HCT116 (cell line): ENCODE results near the gene EXOSC9. TPM values are rescaled to one million over a fixed set of nuclear protein-coding genes. Genes with fewer than 3 reads are reported as not detected.

ENCODE experiments used
- ATAC-seq: fragments of 200-7000 bp; cut with Tn5 transposase; 2 replicates; pipeline ENCODE4 v1.9.1; 2020; ENCODE audit warnings: mild to moderate bottlenecking, moderate library complexity
- BruUV-seq: library from RNA; stranded (reverse); fragments of 400-500 nt; replicated peaks from 2 replicates; lab custom pipeline; 2021; lab: Mats Ljungman, UMichigan
- CTCF ChIA-PET: fragments of 300-600 bp; sonication (Branson Sonifier 250); formaldehyde crosslinking; loops from one replicate; lab custom pipeline; 2021; ENCODE audit warnings: antibody characterized with exemption; lab: Charles Lee
- POLR2A ChIA-PET: fragments of 300-600, 350-600 bp; sonication (Branson Sonifier 250); formaldehyde crosslinking; loops from one replicate; lab custom pipeline; 2021; ENCODE audit warnings: antibody characterized with exemption; lab: Charles Lee
- RAD21 ChIA-PET, 2 experiments: fragments of 300-600 bp; sonication (Branson Sonifier 250); formaldehyde crosslinking; loops; one replicate each; lab custom pipeline; 2023; ENCODE audit warnings: low total read pairs in 2 of 2; ENCODE audit not compliant: uncharacterized antibody in 2 of 2, unreplicated experiment in 2 of 2, low non-redundant PET in 1 of 2; lab: Charles Lee
- DNase-seq: peaks from one replicate; pipeline ENCODE4 v3.0.0-alpha.2; 2010; ENCODE audit warnings: low read depth, low spot score
- H2AFZ ChIP-seq: fragments of 200-600 bp; shearing (Covaris generic), sonication (generic); 2 replicates; pipeline ENCODE4 v1.6.1; 2017; ENCODE audit warnings: low read depth, mixed run types, mixed read lengths, antibody characterized with exemption, low read length; ENCODE audit not compliant: poor library complexity, severe bottlenecking
- H3K27ac ChIP-seq: 2 replicates; pipeline ENCODE4 v1.5.1; 2012; ENCODE audit warnings: low read depth, low read length
- H3K27me3 ChIP-seq: fragments of 200-600 bp; sonication (generic); 2 replicates; pipeline ENCODE4 v1.6.1; 2016; ENCODE audit warnings: mixed run types, low read length, mixed read lengths; ENCODE audit not compliant: insufficient read depth
- H3K36me3 ChIP-seq, 2 experiments: fragments of 200-500 bp in 1 of 2; fragments of 200-600 bp in 1 of 2; sonication (Bioruptor generic) in 1 of 2; sonication (generic) in 1 of 2; 2 replicates each; pipeline versions ENCODE4 v1.5.1 to v1.6.1; 2014 to 2016; ENCODE audit warnings: low read length in 2 of 2, inconsistent platforms in 1 of 2, mixed read lengths in 1 of 2, mixed run types in 1 of 2; ENCODE audit not compliant: insufficient read depth in 2 of 2, control insufficient read depth in 1 of 2
- H3K4me1 ChIP-seq, 2 experiments: fragments of 200-600 bp in 1 of 2; sonication (generic) in 1 of 2; 2 replicates each; pipeline versions ENCODE4 v1.5.1 to v1.6.1; 2012 to 2017; ENCODE audit warnings: low read length in 2 of 2, inconsistent platforms in 1 of 2, mild to moderate bottlenecking in 1 of 2, mixed read lengths in 1 of 2, mixed run types in 1 of 2, moderate library complexity in 1 of 2; ENCODE audit not compliant: insufficient read depth in 2 of 2, control insufficient read depth in 1 of 2
- H3K4me2 ChIP-seq: fragments of 200-600 bp; sonication (generic); 2 replicates; pipeline ENCODE4 v1.6.1; 2017; ENCODE audit warnings: mixed run types, low read length, mixed read lengths
- H3K4me3 ChIP-seq, 2 experiments: fragments of 200-600 bp in 1 of 2; sonication (generic) in 1 of 2; replicated peaks in 1 of 2; 2 replicates each; pipeline ENCODE4 v1.5.1; 2011 to 2016; ENCODE audit warnings: low read length in 2 of 2, control low read depth in 1 of 2, low read depth in 1 of 2, mild to moderate bottlenecking in 1 of 2, mixed read lengths in 1 of 2, mixed run types in 1 of 2
- H3K79me2 ChIP-seq: fragments of 200-600 bp; sonication (generic); 2 replicates; pipeline ENCODE4 v1.6.1; 2017; ENCODE audit warnings: mild to moderate bottlenecking, mixed run types, low read length, moderate library complexity, mixed read lengths; ENCODE audit not compliant: insufficient read depth
- H3K9ac ChIP-seq: fragments of 200-600 bp; sonication (generic); 2 replicates; pipeline ENCODE4 v1.6.1; 2016; ENCODE audit warnings: low read length, mixed read lengths
- H3K9me2 ChIP-seq: fragments of 200-600 bp; sonication (generic), shearing (Covaris generic); 2 replicates; pipeline ENCODE4 v1.6.1; 2017; ENCODE audit warnings: mixed run types, mild to moderate bottlenecking, moderate library complexity; ENCODE audit not compliant: insufficient read depth
- H3K9me3 ChIP-seq, 2 experiments: fragments of 200-500 bp in 1 of 2; fragments of 200-600 bp in 1 of 2; sonication (Bioruptor generic) in 1 of 2; sonication (generic) in 1 of 2; 2 replicates each; pipeline ENCODE4 v1.6.1; 2014 to 2017; ENCODE audit warnings: low read length in 2 of 2, mixed read lengths in 2 of 2, inconsistent platforms in 1 of 2, low read depth in 1 of 2, mild to moderate bottlenecking in 1 of 2, mixed run types in 1 of 2, moderate library complexity in 1 of 2; ENCODE audit not compliant: control insufficient read depth in 1 of 2, insufficient read depth in 1 of 2
- H4K20me1 ChIP-seq: fragments of 200-600 bp; sonication (generic), shearing (Covaris generic); 2 replicates; pipeline ENCODE4 v1.6.1; 2017; ENCODE audit warnings: mixed run types, mild to moderate bottlenecking, moderate library complexity; ENCODE audit not compliant: insufficient read depth
- CBX3 ChIP-seq: IDR thresholded peaks from 2 replicates; pipeline ENCODE4 v1.6.1; 2012; ENCODE audit warnings: low read depth
- CEBPB ChIP-seq: IDR thresholded peaks from 2 replicates; pipeline ENCODE4 v1.6.1; 2012; ENCODE audit warnings: low read depth
- EGR1 ChIP-seq: IDR thresholded peaks from 2 replicates; pipeline ENCODE4 v1.6.1; 2012; ENCODE audit warnings: low read depth
- ELF1 ChIP-seq: IDR thresholded peaks from 2 replicates; pipeline ENCODE4 v1.6.1; 2012; ENCODE audit warnings: low read depth, borderline replicate concordance
- EZH2 ChIP-seq: fragments of 200-600 bp; sonication (generic); IDR thresholded peaks from 2 replicates; pipeline ENCODE4 v1.6.1; 2017; ENCODE audit warnings: antibody characterized with exemption, mixed run types
- FOSL1 ChIP-seq: IDR thresholded peaks from 2 replicates; pipeline ENCODE4 v1.6.1; 2012; ENCODE audit warnings: low read depth
- POLR2A ChIP-seq: IDR thresholded peaks from 2 replicates; pipeline ENCODE4 v1.7.0; 2011; ENCODE audit warnings: borderline replicate concordance; ENCODE audit not compliant: insufficient read depth, insufficient read length; ENCODE audit errors: extremely low read depth
- POLR2AphosphoS5 ChIP-seq: IDR thresholded peaks from 2 replicates; pipeline ENCODE4 v1.6.1; 2011; ENCODE audit warnings: mild to moderate bottlenecking, low read depth, low read length, moderate library complexity
- SIN3A ChIP-seq: IDR thresholded peaks from 2 replicates; pipeline ENCODE4 v1.6.1; 2012; ENCODE audit warnings: low read depth
- SP1 ChIP-seq: IDR thresholded peaks from 2 replicates; pipeline ENCODE4 v1.6.1; 2012; ENCODE audit warnings: low read depth
- SRF ChIP-seq: IDR thresholded peaks from 2 replicates; pipeline ENCODE4 v1.6.1; 2012; ENCODE audit warnings: low read depth
- TCF7L2 ChIP-seq: IDR thresholded peaks from 2 replicates; pipeline ENCODE4 v1.7.0; 2011; ENCODE audit warnings: borderline replicate concordance, inconsistent platforms; ENCODE audit not compliant: insufficient read depth, insufficient read length; ENCODE audit errors: extremely low read depth
- YY1 ChIP-seq: IDR thresholded peaks from 2 replicates; pipeline ENCODE4 v1.6.1; 2011; ENCODE audit warnings: low read length, low read depth, moderate library complexity, mild to moderate bottlenecking; ENCODE audit not compliant: insufficient replicate concordance; ENCODE audit errors: extremely low read depth
- ZFX ChIP-seq: fragments of 450-650 bp; IDR thresholded peaks from 2 replicates; pipeline ENCODE4 v1.6.1; 2017
- ZNF274 ChIP-seq: fragments of 200-500 bp; sonication (Bioruptor generic); IDR thresholded peaks from 2 replicates; pipeline ENCODE4 v1.6.1; 2014; ENCODE audit warnings: mild to moderate bottlenecking, low read depth, low read length, inconsistent platforms
- intact Hi-C: fragments of 100-400 bp; cut with micrococcal nuclease; formaldehyde crosslinking; loops from 2 replicates; pipeline ENCODE4 v1.10.0; 2022
- total RNA-seq: library from RNA; stranded (reverse); gene quantifications from one replicate; pipeline ENCODE4 v1.2.1, GENCODE V29; 2021; ENCODE audit not compliant: unreplicated experiment
- TF ChIP-seq, protein P1 (sequence below): IDR thresholded peaks from 2 replicates; pipeline ENCODE4 v1.6.1; 2012; ENCODE audit warnings: low read depth
- TF ChIP-seq, protein P2 (sequence below): IDR thresholded peaks from 2 replicates; pipeline ENCODE4 v1.6.1; 2011; ENCODE audit warnings: mild to moderate bottlenecking, low read length, moderate library complexity; ENCODE audit not compliant: insufficient replicate concordance; ENCODE audit errors: extremely low read depth
- TF ChIP-seq, protein P3 (sequence below), 3 experiments: fragments of 200-600 bp in 1 of 3; sonication (generic) in 1 of 3; IDR thresholded peaks in 2 of 3; conservative IDR thresholded peaks in 1 of 3; 2 replicates each; pipeline ENCODE4 v1.5.1; 2012 to 2017; ENCODE audit warnings: low read depth in 2 of 3, low read length in 2 of 3, antibody characterized with exemption in 1 of 3, borderline replicate concordance in 1 of 3, control low read depth in 1 of 3, mild to moderate bottlenecking in 1 of 3, mixed read lengths in 1 of 3, mixed run types in 1 of 3, moderate library complexity in 1 of 3; ENCODE audit not compliant: insufficient read depth in 1 of 3
- TF ChIP-seq, protein P4 (sequence below): IDR thresholded peaks from 2 replicates; pipeline ENCODE4 v1.6.1; 2012
- TF ChIP-seq, protein P5 (sequence below): IDR thresholded peaks from 2 replicates; pipeline ENCODE4 v1.6.1; 2012

EXOSC9 gene
- total RNA-seq, 1 experiment from 2014 or later, result 58.6 TPM

DNA sequence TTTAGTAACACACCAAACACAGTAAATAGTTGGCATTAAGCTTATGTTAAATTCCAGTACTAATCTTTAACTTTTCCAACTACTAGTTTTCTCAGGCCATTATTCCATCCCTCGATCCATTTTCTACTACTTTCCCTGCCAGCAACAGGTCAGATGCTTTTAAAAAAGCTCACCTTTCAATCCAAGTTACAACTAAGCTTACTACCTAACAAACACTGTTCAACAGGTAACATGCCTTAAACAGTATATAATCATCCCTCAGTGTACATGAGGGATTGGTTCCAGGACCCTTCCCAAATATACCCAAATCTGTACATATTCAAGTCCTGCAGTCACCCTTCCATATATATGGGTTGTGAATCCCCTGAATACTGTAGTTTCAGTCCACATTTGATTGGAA lies 17.1 kb downstream of the EXOSC9 start:
- peaks cover 20% of the 10 kb centered on the region; the same call in 1 of the 2 replicates for H4K20me1 ChIP-seq
- no TSS peak for BruUV-seq
- ATAC-seq (no peak), DNase-seq (no peak)
- no peak overlapping the region for H3K4me2 ChIP-seq
- CTCF ChIA-PET, result no interaction called here
- no peak overlapping the region for H3K4me3 ChIP-seq
- no peaks in the 10 kb centered on the region for H3K9me3 ChIP-seq
- H3K36me3 ChIP-seq, result peaks cover 71 to 74% of the 10 kb centered on the region in 2 experiments
- H3K9me2 ChIP-seq, result no peaks in the 10 kb centered on the region
- intact Hi-C loops, result no loop called here
- POLR2A ChIA-PET, result no interaction called here
- no peak overlapping the region for H2AFZ ChIP-seq
- TF ChIP-seq SIN3A (no peak), FOSL1 (no peak), EGR1 (no peak), POLR2A (no peak), CBX3 (no peak), TCF7L2 (no peak), POLR2AphosphoS5 (no peak), ELF1 (no peak), YY1 (no peak), ZNF274 (no peak), EZH2 (no peak), ZFX (no peak), SP1 (no peak), SRF (no peak), CEBPB (no peak)
- TF ChIP-seq, protein P1, sequence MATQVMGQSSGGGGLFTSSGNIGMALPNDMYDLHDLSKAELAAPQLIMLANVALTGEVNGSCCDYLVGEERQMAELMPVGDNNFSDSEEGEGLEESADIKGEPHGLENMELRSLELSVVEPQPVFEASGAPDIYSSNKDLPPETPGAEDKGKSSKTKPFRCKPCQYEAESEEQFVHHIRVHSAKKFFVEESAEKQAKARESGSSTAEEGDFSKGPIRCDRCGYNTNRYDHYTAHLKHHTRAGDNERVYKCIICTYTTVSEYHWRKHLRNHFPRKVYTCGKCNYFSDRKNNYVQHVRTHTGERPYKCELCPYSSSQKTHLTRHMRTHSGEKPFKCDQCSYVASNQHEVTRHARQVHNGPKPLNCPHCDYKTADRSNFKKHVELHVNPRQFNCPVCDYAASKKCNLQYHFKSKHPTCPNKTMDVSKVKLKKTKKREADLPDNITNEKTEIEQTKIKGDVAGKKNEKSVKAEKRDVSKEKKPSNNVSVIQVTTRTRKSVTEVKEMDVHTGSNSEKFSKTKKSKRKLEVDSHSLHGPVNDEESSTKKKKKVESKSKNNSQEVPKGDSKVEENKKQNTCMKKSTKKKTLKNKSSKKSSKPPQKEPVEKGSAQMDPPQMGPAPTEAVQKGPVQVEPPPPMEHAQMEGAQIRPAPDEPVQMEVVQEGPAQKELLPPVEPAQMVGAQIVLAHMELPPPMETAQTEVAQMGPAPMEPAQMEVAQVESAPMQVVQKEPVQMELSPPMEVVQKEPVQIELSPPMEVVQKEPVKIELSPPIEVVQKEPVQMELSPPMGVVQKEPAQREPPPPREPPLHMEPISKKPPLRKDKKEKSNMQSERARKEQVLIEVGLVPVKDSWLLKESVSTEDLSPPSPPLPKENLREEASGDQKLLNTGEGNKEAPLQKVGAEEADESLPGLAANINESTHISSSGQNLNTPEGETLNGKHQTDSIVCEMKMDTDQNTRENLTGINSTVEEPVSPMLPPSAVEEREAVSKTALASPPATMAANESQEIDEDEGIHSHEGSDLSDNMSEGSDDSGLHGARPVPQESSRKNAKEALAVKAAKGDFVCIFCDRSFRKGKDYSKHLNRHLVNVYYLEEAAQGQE, result no peak
- TF ChIP-seq, protein P2, sequence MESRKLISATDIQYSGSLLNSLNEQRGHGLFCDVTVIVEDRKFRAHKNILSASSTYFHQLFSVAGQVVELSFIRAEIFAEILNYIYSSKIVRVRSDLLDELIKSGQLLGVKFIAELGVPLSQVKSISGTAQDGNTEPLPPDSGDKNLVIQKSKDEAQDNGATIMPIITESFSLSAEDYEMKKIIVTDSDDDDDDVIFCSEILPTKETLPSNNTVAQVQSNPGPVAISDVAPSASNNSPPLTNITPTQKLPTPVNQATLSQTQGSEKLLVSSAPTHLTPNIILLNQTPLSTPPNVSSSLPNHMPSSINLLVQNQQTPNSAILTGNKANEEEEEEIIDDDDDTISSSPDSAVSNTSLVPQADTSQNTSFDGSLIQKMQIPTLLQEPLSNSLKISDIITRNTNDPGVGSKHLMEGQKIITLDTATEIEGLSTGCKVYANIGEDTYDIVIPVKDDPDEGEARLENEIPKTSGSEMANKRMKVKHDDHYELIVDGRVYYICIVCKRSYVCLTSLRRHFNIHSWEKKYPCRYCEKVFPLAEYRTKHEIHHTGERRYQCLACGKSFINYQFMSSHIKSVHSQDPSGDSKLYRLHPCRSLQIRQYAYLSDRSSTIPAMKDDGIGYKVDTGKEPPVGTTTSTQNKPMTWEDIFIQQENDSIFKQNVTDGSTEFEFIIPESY, result no peak
- TF ChIP-seq, protein P3, sequence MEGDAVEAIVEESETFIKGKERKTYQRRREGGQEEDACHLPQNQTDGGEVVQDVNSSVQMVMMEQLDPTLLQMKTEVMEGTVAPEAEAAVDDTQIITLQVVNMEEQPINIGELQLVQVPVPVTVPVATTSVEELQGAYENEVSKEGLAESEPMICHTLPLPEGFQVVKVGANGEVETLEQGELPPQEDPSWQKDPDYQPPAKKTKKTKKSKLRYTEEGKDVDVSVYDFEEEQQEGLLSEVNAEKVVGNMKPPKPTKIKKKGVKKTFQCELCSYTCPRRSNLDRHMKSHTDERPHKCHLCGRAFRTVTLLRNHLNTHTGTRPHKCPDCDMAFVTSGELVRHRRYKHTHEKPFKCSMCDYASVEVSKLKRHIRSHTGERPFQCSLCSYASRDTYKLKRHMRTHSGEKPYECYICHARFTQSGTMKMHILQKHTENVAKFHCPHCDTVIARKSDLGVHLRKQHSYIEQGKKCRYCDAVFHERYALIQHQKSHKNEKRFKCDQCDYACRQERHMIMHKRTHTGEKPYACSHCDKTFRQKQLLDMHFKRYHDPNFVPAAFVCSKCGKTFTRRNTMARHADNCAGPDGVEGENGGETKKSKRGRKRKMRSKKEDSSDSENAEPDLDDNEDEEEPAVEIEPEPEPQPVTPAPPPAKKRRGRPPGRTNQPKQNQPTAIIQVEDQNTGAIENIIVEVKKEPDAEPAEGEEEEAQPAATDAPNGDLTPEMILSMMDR (IDR thresholded peaks at IDR 0.05 in 2 of 3, conservative IDR thresholded peaks at IDR 0.05 in 1 of 3; ENCODE audit: borderline replicate concordance in 1 of 3, insufficient read depth in 1 of 3, low read depth in 2 of 3, low read length in 2 of 3), result no peak
- TF ChIP-seq, protein P4, sequence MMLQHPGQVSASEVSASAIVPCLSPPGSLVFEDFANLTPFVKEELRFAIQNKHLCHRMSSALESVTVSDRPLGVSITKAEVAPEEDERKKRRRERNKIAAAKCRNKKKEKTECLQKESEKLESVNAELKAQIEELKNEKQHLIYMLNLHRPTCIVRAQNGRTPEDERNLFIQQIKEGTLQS, result no peak
- TF ChIP-seq, protein P5, sequence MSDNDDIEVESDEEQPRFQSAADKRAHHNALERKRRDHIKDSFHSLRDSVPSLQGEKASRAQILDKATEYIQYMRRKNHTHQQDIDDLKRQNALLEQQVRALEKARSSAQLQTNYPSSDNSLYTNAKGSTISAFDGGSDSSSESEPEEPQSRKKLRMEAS, result no peak
- peaks cover 97% of the 10 kb centered on the region for H3K79me2 ChIP-seq
- no peak overlapping the region for H3K27ac ChIP-seq
- no peaks in the 10 kb centered on the region for H3K27me3 ChIP-seq
- no peak overlapping the region for H3K9ac ChIP-seq
- H3K4me1 ChIP-seq, result peaks cover 0 to 8% of the 10 kb centered on the region in 2 experiments; a peak in 2 of 4 replicates
- RAD21 ChIA-PET, result no interaction called here
